HepG2 (cell line): Measurements from ENCODE around the gene SPATA31E1. TPM values are rescaled to one million over a fixed set of nuclear protein-coding genes. Genes with fewer than 3 reads are reported as not detected.

Source experiments
- ATAC-seq: fragments of 200-7000 bp; cut with Tn5 transposase; 3 replicates; pipeline ENCODE4 v1.9.1; 2020; ENCODE audit warnings: mild to moderate bottlenecking, moderate library complexity
- BruUV-seq: library from RNA; stranded (reverse); fragments of 400-500 nt; replicated peaks from 2 replicates; lab custom pipeline; 2021; lab: Mats Ljungman, UMichigan
- CTCF ChIA-PET: fragments of 300-600 bp; formaldehyde crosslinking; extraction: SDS; loops from one replicate; lab custom pipeline; 2021; ENCODE audit warnings: low total read pairs, inconsistent platforms, low intra/inter-chr PET ratio; lab: Yijun Ruan, JAX
- POLR2A ChIA-PET: fragments of 350-600 bp; sonication (Branson Sonifier 250); formaldehyde crosslinking; loops from one replicate; lab custom pipeline; 2020; ENCODE audit warnings: antibody characterized with exemption, inconsistent platforms; lab: Yijun Ruan, JAX
- DNase-seq: peaks from one replicate; pipeline ENCODE4 v3.0.0-alpha.2; 2015; ENCODE audit warnings: low spot score
- FAIRE-seq: peaks from 3 replicates; lab custom pipeline; 2011; peaks lifted over from hg19 to GRCh38; lab: Jason Lieb, UNC
- H2AFZ ChIP-seq: one replicate; pipeline ENCODE4 v1.6.1; 2011; ENCODE audit warnings: low read length, inconsistent platforms
- H3K27ac ChIP-seq: fragments of 300-600 bp; 3 replicates; pipeline ENCODE4 v1.8.0; 2011; ENCODE audit warnings: mixed run types, mild to moderate bottlenecking, mixed read lengths, low read length, inconsistent platforms; ENCODE audit not compliant: insufficient read depth; ENCODE audit errors: extremely low read length
- H3K27me3 ChIP-seq, 2 experiments: fragments of 200-600 bp in 1 of 2; 2 replicates in 1 of 2; 3 replicates in 1 of 2; pipeline versions ENCODE4 v1.6.0 to v1.8.0; 2011; ENCODE audit warnings: low read length in 2 of 2, mild to moderate bottlenecking in 2 of 2, moderate library complexity in 2 of 2, inconsistent platforms in 1 of 2; ENCODE audit not compliant: insufficient read depth in 2 of 2, control insufficient read depth in 1 of 2
- H3K36me3 ChIP-seq, 2 experiments: fragments of 200-600 bp in 1 of 2; replicated peaks in 1 of 2; 2 replicates in 1 of 2; 3 replicates in 1 of 2; pipeline versions ENCODE4 v1.5.1 to v1.8.0; 2011; ENCODE audit warnings: low read length in 2 of 2, inconsistent platforms in 1 of 2; ENCODE audit not compliant: insufficient read depth in 2 of 2, control insufficient read depth in 1 of 2
- H3K4me1 ChIP-seq: 2 replicates; pipeline ENCODE4 v1.5.1; 2012; ENCODE audit warnings: low read length, inconsistent platforms; ENCODE audit not compliant: insufficient read depth
- H3K4me2 ChIP-seq: 2 replicates; pipeline ENCODE4 v1.6.0; 2011; ENCODE audit warnings: low read depth, low read length, inconsistent platforms
- H3K4me3 ChIP-seq, 3 experiments: fragments of 200-600 bp in 1 of 3; sonication (generic), shearing (Covaris generic) in 1 of 3; replicated peaks in 1 of 3; 2 replicates each; pipeline ENCODE4 v1.5.1; 2011 to 2016; ENCODE audit warnings: low read length in 3 of 3, inconsistent platforms in 2 of 3, low read depth in 2 of 3, mild to moderate bottlenecking in 2 of 3, control low read depth in 1 of 3, mixed read lengths in 1 of 3; ENCODE audit not compliant: insufficient read depth in 1 of 3
- H3K79me2 ChIP-seq: one replicate; pipeline ENCODE4 v1.6.1; 2011; ENCODE audit warnings: low read length, inconsistent platforms; ENCODE audit not compliant: insufficient read depth
- H3K9ac ChIP-seq: 2 replicates; pipeline ENCODE4 v1.6.0; 2011; ENCODE audit warnings: mild to moderate bottlenecking, low read depth, low read length, inconsistent platforms; ENCODE audit not compliant: insufficient read depth
- H3K9me3 ChIP-seq: 2 replicates; pipeline ENCODE4 v1.5.1; 2012; ENCODE audit warnings: mild to moderate bottlenecking, low read length
- H4K20me1 ChIP-seq: 2 replicates; pipeline ENCODE4 v1.6.0; 2011; ENCODE audit warnings: inconsistent platforms, mild to moderate bottlenecking, low read length, moderate library complexity; ENCODE audit not compliant: insufficient read depth
- BCL3 ChIP-seq: sonication (generic); formaldehyde crosslinking; IDR thresholded peaks from 2 replicates; pipeline ENCODE4 v1.5.1; 2020; ENCODE audit warnings: mild to moderate bottlenecking, missing genetic modification reagents, moderate library complexity
- HNF1B ChIP-seq: sonication (generic); formaldehyde crosslinking; IDR thresholded peaks from 2 replicates; pipeline ENCODE4 v1.5.1; 2020; ENCODE audit warnings: mild to moderate bottlenecking, moderate library complexity, missing genetic modification reagents
- POGK ChIP-seq: sonication (generic); formaldehyde crosslinking; conservative IDR thresholded peaks from 2 replicates; pipeline ENCODE4 v1.8.0; 2022; ENCODE audit warnings: mild to moderate bottlenecking, moderate library complexity, missing genetic modification reagents
- POLR2AphosphoS5 ChIP-seq: IDR thresholded peaks from 2 replicates; pipeline ENCODE4 v1.6.1; 2012; ENCODE audit warnings: low read depth, low read length
- SSRP1 ChIP-seq: IDR thresholded peaks from 2 replicates; pipeline ENCODE4 v1.6.1; 2016; ENCODE audit warnings: control low read depth
- STAT6 ChIP-seq: sonication (generic); formaldehyde crosslinking; IDR thresholded peaks from 2 replicates; pipeline ENCODE4 v1.4.0; 2020; ENCODE audit warnings: missing genetic modification reagents, mild to moderate bottlenecking, borderline replicate concordance
- ZBTB3 ChIP-seq: sonication (generic); formaldehyde crosslinking; IDR thresholded peaks from 2 replicates; pipeline ENCODE4 v1.4.0; 2020; ENCODE audit warnings: low read depth, mild to moderate bottlenecking, moderate library complexity, missing genetic modification reagents, borderline replicate concordance
- ZBTB49 ChIP-seq: sonication (generic); formaldehyde crosslinking; IDR thresholded peaks from 2 replicates; pipeline ENCODE4 v1.4.0; 2020; ENCODE audit warnings: missing genetic modification reagents, borderline replicate concordance
- ZFP36L1 ChIP-seq: sonication (generic); formaldehyde crosslinking; IDR thresholded peaks from 2 replicates; pipeline ENCODE4 v1.8.0; 2022; ENCODE audit warnings: mild to moderate bottlenecking, missing genetic modification reagents, moderate library complexity
- ZNF235 ChIP-seq: sonication (generic); formaldehyde crosslinking; IDR thresholded peaks from 2 replicates; pipeline ENCODE4 v1.8.1; 2023; ENCODE audit warnings: mild to moderate bottlenecking, missing genetic modification reagents, borderline replicate concordance
- ZNF382 ChIP-seq: sonication (generic); formaldehyde crosslinking; IDR thresholded peaks from 2 replicates; pipeline ENCODE4 v1.5.0; 2020; ENCODE audit warnings: missing genetic modification reagents, mild to moderate bottlenecking, borderline replicate concordance
- ZNF788 ChIP-seq: sonication (generic); formaldehyde crosslinking; IDR thresholded peaks from 2 replicates; pipeline ENCODE4 v1.5.0; 2020; ENCODE audit warnings: mild to moderate bottlenecking, missing genetic modification reagents, borderline replicate concordance
- WGBS: methylation state at CpG from one replicate; pipeline ENCODE4 v1.1.6; 2017; ENCODE audit warnings: low lambda C conversion rate; 5-methylcytosine and 5-hydroxymethylcytosine counted together
- in situ Hi-C: cut with HindIII; loops from 2 replicates; pipeline ENCODE4 v1.10.0; 2017; ENCODE audit warnings: low pct_unique_long_range_greater_than_20kb; ENCODE audit not compliant: extremely low pct_ligation_motif_present
- intact Hi-C: fragments of 100-400 bp; cut with micrococcal nuclease; formaldehyde crosslinking; loops from one replicate; pipeline ENCODE4 v1.10.0; 2022; ENCODE audit not compliant: unreplicated experiment
- polyA plus RNA-seq, 8 experiments: library from polyadenylated mRNA; depleted of rRNA in 3 of 8; stranded (reverse) in 7 of 8; unstranded in 1 of 8; fragments of >200 nt; fragmentation: Illumina TruSeq in 4 of 8; extraction: Trizol in 4 of 8; gene quantifications; 2 replicates each; pipeline versions ENCODE4 v1.2.1 to v1.2.3, GENCODE V29; 2011 to 2016; ENCODE audit warnings: low read depth in 4 of 8, missing spikeins in 1 of 8, mixed read lengths in 1 of 8; ENCODE audit not compliant: insufficient read depth in 1 of 8
- total RNA-seq, 5 experiments: library from RNA; depleted of rRNA; stranded (reverse); fragments of >200 nt; fragmentation: Illumina TruSeq; extraction: Trizol; gene quantifications; 2 replicates each; pipeline ENCODE4 v1.2.3, GENCODE V29; 2016; ENCODE audit warnings: low read depth in 1 of 5

SPATA31E1 gene
- total and polyA plus RNA-seq, 2 of the 13 experiments (the other 11 are each of a cell fraction or from before 2014, with no cell fraction given) = not detected

GRCh38 chr9:87867391-87867790 is 15.3 kb upstream of the SPATA31E1 start:
- 42% methylated on average over 2 of the region's 7 CpGs for WGBS
- Histone ChIP-seq H2AFZ (no peak overlapping the region), H3K9ac (no peak overlapping the region), H4K20me1 (no peaks in the 10 kb centered on the region), H3K4me3 (no peak overlapping the region), H3K36me3 (no peaks in the 10 kb centered on the region), H3K9me3 (no peaks in the 10 kb centered on the region), H3K4me1 (no peaks in the 10 kb centered on the region), H3K27ac (no peak overlapping the region), H3K27me3 (peaks cover 0 to 1% of the 10 kb centered on the region in 2 experiments; a peak in 2 of 5 replicates), H3K4me2 (no peak overlapping the region), H3K79me2 (no peaks in the 10 kb centered on the region)
- POLR2A ChIA-PET = no interaction called here
- in situ Hi-C loops (no loop called here), intact Hi-C loops (no loop called here)
- FAIRE-seq (no peak), ATAC-seq (no peak), DNase-seq (no peak)
- CTCF ChIA-PET = no interaction called here
- no TSS peak for BruUV-seq
- no peak for TF ChIP-seq ZNF235 (CRISPR knock-in tag)
- no peak for TF ChIP-seq ZBTB49 (CRISPR knock-in tag)
- TF ChIP-seq BCL3 (CRISPR knock-in tag) = no peak
- TF ChIP-seq STAT6 (CRISPR knock-in tag) = no peak
- TF ChIP-seq ZBTB3 (CRISPR knock-in tag) = no peak
- TF ChIP-seq ZNF788 (CRISPR knock-in tag) = no peak
- no peak for TF ChIP-seq POLR2AphosphoS5
- no peak for TF ChIP-seq HNF1B
- TF ChIP-seq ZFP36L1 (CRISPR knock-in tag) = no peak
- no peak for TF ChIP-seq POGK (CRISPR knock-in tag)
- TF ChIP-seq SSRP1 (CRISPR knock-in tag) = no peak
- TF ChIP-seq ZNF382 (CRISPR knock-in tag) = no peak
